Left renal pelvis (tissue), 4 donors: ENCODE measurements around the gene PATJ. TPM values are rescaled to one million over a fixed set of nuclear protein-coding genes. Genes with fewer than 3 reads are reported as not detected.
"Not testable (repeated sequence)": the region's sequence is repeated elsewhere in the genome, so short reads cannot be mapped to it uniquely, and the experiment has no call there.

ENCODE experiments used
- DNase-seq, 4 donors: peaks; one replicate each; pipeline ENCODE4 v3.0.0-alpha.2; 2013; ENCODE audit warnings: low read depth in 4 of 4, low spot score in 3 of 4
- polyA plus RNA-seq, 4 donors: library from polyadenylated mRNA; unstranded; fragments of 120-200 nt; gene quantifications; one replicate each; pipeline ENCODE4 v1.2.1, GENCODE V29; 2013; ENCODE audit not compliant: insufficient read length in 4 of 4

PATJ gene
- polyA plus RNA-seq, 4 donors, result 7.1 to 51.2 (median 45.7) TPM

DNA sequence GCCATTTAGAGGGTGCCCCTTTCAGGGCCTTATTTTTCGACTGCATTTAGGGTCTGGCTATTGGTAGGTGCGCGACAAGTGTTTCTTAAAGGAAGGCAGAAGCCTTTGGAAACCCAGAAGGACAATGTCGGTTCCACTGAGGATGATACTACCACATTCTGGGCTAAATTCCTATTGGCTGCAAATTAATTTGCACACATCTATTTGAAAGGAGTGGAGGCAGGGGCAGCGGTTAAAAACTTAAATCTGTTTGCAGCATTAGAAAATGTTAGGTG, 1.1 kb downstream of the PATJ start:
- no peak for DNase-seq

DNA sequence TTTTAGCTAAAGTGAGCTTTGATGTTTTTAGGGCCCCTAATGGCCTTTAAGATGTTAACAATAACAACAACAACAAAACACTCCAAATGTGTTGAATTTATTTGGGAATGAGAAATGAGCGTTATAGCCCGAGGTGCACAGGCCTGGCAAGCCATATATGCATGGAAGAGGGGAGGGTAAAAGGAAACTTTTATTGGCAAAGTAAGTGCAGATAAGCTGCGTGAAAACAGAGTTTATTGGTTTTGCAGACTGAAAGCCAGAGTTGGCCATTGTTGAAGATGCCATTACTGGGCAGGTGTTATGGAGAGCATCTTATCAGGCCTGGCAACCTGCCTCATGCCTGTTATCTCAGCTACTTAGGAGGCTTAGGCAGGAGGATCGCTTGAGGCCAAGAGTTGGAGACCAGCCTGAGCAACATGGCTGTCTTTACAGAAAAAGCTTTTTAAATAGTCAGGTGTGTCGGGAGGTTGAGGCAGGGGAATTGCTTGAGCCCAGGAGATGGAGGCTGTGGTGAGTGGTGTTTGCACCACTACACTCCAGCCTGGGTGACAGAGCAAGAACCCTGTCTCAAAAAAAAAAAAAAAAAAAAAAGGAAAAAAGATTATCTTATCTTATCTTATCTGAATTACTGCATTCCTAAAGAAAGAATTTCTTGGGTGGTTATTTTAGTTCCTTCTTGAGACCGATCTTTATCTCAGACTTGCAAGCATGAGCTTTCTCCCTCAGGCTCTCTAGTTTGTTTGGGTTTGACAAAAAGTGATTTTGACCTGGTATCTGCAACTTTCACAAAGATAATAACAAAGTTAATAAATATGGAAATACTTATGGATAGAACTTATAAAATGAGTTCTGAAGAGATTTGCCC, 1.7 kb downstream of the PATJ start:
- DNase-seq, result no peak

DNA sequence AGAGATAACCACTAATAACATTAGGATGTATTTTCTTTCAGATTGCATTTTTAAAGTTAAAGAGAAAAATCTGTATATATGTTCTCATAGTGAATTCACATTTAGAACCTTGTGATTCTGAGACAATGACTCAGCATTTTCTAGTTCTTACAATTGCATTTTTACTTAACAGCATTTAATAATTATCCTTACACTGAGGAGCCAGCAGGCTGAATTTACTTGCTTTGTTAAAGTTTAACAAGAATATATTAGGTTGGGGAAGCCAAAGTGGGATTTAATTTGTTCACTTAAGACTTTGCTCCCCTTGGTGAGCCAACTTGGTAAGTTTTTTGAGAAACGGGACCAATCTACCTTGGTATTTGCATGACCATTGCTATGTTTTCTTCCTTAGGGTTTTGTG, 4.5 kb downstream of the PATJ start:
- DNase-seq, result no peak

DNA sequence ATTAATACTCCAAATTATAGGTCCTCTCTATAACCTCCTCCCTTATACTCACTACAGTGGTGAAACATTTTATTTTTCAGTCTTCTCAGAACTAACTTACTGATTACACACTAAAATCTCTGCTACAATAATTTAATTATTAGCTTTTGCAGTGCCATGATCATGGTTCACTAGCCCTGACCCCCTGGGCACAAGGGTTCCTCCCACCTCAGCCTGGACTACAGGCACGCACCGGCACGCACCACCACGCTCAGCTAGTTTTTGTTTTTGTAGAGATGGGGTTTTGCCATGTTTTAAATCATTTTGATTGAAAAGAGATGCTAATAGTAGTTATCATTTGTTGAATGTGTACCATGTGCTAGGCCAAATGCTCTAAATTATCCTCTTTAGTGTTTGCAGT, 6.3 kb downstream of the PATJ start:
- DNase-seq, result no peak

DNA sequence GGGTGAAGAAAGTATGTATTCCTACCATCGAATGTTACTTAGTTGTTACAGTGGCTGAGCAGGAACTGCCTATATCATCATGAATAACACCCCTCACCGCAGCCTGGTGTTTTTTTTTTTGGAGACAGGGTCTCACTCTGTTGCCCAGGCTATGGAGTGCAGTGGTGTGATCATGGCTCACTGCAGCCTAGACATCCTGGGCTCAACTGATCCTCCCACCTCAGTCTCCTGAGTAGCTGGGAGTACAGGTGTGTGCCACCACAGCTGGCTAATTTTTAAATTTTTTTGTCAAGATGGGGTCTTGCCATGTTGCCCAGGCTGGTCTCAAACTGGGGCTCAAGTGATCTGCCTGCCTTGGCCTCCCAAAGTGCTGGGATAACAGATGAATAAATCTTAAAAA, 7.3 kb downstream of the PATJ start:
- no peak for DNase-seq

DNA sequence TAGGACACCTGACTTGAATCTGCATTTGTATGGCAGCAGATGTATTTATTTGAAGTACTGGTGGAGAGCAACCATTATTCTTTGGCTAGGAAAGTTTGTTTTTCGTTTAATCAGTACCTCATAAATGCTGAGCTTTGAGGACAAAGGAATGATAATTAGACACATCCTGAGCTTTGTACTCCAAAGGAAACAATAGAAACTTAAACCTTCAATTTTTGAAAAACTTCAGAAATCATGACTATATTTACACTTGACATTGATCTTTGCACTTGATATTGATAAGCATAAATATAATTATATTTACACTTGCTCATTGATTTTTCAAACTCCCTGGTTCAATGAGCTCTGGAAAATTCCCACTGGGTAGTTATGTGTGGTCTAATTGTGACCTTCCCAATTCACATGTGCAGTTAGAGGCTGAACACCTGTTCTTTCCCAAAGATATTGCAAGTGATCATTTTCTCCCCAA, 10.7 kb downstream of the PATJ start:
- DNase-seq, result no peak

DNA sequence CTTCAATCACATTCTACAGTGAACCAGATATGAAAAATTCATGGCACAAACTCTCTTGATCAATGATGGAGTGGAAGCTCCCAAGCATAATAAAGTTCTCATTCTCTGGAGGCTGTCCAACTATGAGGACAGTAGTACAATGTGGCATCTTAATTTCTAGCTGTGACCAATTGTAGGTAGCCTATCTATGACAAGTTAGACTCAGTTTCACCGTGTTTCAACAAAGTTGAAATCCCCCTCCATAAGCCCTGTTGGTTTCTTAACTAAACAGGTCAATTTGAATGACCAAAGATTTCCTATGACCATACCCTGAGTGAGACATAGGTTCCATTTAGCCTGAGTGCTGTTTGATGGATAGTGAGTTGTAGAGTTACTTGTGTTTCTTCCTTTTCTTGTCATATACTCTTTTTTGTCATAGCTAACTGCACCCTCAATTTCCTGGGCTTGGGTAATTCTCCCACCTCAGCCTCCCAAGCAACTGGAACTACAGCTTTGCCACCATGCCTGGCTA, 11.8 kb downstream of the PATJ start:
- no peak for DNase-seq

DNA sequence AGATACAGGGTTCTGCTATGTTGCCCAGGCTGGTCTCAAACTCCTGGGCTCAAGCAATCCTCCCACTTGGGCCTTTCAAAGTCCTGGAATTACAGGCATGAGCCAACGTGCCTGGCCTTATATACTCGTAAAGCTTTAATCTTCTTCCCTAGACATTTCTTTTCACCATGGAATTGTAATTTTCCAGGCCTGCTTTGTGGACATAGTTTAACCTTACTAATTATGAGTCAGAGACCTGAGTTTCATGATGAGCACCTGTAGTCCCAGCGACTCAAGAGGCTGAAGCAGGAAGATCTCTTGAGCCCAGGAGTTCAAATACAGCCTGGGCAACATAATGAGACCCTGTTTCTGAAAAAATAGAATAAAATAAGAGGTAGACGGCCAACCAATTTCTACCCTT, 12.3 kb downstream of the PATJ start:
- DNase-seq, result no peak

DNA sequence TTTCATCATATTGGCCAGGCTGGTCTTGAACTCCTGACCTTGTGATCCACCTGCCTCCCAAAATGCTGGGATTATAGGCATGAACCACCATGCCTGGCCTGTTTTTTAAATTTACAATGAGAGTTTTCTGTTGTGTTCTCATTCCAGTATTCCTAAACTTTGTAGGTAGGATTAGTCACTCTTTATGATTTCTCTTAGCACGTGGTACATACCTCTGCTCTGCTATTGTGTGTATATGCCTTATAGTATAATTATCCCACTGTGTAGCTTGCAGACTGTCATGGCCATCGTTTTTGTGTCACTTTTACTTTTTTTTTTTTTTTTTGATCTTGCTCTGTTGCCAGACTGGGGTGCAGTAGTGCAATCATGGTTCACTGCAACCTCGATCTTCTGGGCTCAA, 14.5 kb downstream of the PATJ start:
- no peak for DNase-seq

DNA sequence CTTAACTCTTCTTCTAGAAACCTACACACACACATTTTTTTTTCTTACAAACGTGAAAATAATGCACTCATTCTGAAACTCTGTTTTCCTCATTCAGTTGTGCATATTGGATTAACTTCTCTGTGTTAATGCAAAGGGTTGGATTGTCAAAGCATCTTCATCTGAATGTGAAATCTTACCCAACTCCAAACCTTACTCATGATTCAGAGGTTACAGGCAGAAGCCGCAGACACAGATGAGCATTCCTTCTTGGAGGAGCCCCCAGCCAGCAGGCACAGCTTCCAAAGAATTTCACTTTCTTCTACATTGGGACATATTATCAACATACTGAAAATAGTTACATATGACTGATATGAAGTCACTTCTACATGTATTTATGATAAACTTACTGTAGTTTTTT, 15.7 kb downstream of the PATJ start:
- DNase-seq, result no peak

DNA sequence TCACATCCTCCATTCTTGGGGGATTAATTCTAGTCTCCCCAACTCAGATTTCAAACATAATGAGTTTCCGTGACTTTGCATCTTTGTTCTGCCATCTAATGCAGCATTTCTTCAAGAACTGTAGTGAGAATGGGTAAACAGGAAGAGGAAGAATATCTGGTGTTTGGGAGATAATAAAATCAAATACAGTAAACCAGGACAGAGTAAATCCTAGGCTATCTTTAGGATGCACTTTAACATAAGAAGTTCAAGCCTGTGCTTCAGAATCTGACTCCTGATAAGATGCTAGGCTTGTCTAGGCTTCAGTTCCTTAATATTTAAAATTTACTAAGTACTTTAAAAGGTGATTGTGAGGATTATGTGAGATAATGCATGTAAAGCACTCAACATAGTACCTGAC, 27.9 kb downstream of the PATJ start:
- no peak for DNase-seq

DNA sequence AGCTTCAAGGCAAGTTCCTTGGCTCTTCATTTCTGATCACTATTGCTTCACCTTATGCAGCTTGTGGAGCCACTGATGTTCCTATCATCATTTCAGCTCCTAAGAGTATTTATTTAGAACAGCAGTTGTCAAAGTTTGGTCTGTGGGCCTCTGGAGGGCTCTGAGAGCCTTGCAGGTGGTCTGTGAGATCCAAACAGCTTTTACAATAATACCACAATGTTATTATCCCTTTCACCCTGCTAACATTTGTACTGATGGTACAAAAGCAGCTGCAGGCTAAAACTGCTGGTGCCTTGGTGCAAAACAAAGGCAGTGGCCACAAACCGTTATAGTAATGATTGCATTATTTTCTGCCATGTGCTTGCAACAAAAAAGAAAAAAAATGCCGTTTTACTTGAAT, 33.8 kb downstream of the PATJ start:
- DNase-seq, result no peak

DNA sequence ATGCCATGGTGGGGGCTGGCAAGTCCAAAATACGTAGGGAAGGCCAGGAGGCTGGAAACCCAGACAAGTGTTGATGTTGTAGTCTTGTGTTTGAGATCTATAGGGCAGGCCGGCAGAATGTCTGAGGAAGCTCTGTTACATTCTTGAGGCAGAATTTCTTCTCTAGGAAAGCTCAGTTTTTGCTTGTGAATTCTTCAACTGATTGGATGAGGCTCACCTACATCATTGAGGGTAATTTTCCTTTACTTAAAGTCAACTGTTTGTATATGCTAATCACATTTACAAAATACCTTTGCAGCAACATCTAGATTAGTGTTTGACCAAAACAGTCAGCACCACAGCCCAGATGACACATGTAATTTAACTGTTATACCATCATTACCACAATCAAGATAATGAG, 37.0 kb downstream of the PATJ start:
- DNase-seq, result no peak

DNA sequence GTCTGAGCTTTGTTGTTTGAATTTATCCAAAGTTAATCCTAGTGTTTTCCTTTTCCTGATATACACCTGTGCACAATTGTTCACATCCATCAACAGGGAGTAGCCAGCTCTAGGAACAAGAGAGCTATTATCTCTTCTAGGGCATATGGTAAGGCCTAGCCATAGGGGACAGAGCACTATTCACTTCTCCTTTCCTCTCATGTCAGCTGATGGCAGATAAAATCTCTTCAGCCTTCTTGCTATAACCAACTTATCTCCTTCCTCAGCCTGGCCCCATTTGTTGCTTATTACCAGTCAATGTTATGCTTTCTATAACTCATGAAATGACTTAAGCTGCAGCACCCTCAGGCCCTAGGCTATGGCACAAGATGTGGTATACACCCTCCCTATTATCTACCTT, 38.9 kb downstream of the PATJ start:
- DNase-seq, result no peak

DNA sequence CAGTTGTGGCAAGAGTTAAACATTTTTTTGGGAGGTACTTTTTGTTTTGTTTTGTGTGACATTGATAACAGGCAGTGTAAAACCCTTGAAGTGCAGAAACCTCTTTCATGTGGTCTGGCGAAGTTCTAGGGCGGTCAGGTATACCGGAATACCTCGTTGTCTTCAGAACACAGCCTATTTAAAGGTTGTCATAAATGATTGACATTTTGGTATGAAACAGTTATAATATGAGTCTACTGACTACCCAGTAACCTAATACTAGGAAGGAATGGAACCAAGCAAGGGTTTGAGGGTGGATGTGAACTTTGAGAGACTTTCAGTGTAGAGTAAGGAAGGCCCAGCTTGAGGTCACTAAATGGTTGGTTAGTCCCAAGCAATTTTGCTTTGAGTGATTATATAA, 40.5 kb downstream of the PATJ start:
- no peak for DNase-seq

DNA sequence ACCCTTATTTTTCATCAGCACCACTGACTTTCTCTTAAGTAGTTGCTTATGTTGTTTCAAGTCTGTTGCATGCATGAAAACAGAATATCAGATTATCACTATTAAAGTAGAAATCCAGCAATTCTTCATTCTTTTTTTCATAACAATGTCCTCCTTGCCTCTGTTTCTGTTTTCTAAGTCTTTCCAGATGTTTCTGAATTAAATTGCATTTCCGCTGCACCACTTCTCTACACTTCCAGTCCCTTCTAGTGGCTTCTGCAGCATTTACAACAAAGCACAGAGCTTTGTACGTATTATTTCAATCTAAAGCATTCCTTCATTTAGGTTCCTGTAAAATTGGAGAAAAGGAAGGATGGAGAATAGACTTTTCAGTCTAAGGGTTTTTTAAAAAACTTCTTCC, 42.4 kb downstream of the PATJ start:
- DNase-seq, result no peak

DNA sequence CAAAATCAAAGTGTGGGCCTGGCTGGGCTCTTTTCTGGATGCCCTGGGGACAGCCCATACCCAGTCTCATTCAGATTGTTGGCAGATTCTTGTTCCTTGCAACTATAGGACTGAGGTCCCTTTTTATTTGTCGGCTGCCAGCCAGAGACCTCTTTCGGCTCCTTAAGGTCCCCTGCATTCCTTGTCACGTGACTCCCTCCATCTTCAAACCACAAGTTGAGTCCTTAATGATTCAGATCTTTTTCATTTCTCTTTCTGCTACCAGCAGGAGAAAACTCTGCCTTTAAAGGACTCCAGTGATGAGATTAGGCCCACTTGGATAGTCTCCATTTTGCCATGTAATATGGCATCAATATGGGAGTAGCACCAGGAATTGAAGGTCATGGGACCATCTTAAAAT, 48.6 kb downstream of the PATJ start:
- no peak for DNase-seq

DNA sequence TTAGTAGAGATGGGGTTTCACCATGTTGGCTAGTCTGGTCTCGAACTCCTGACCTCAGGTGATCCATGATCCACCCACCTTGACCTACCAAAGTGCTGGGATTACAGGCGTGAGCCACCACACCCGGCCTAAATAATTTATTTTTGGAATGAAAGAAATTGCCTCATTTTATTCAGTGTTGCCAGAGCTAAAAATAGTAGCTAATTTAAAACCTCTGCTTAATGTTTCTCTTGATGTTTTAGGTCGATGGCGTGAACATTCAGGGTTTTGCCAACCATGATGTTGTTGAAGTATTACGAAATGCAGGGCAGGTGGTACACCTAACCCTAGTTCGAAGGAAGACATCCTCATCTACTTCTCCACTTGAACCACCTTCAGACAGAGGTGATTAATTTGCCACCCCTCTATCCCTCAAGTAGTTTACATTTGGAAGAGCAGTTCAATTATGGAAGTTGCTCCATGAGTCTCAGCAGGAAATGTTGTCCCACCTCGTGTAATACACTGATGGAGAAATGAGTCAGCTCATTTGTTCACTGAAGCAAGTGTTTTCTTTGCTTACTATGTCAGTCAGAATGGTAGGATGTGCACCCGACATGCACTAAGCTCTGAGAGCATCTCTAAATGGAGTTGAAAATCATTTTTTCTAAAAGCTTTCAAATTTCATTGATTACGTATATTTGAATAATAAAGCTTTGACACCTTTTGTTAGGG, 54.9 kb downstream of the PATJ start:
- no peak for DNase-seq

DNA sequence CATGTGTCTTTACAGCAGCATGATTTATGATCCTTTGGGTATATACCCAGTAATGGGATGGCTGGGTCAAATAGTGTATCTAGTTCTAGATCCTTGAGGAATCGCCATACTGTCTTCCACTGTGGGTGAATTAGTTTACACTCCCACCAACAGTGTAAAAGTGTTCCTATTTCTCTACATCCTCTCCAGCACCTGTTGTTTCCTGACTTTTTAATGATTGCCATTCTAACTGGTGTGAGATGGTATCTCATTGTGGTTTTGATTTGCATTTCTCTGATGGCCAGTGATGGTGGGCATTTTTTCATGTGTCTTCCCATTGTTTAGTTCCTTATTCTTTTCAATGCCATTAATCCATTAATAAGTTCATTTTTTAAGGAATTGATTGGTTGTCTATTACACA, 58.8 kb downstream of the PATJ start:
- not testable (repeated sequence) for DNase-seq

DNA sequence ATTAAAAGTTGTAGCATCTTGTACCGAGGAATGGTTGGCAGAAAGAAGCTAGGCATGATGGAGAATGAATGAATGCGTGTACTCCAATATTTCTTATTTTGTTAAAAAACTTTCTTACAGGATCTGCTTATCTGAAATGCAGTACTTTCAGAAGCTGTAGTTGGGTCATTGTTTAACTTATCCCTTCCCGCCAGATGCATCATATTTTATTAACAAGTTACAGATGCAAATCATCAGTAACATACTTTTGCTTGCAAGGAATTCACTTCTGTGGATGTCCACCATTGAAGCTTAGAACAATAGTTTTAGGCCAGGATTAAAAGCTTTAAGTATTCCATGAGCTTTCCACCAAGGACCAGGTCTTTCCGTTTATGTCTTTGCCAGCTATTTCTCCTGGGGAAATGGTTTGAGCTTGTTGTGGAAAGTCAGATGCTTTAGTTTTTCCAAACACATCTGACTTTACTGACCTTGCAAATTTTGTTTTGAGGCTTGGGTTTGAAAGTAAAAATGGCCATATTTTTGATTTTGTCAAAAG, 65.4 kb downstream of the PATJ start:
- DNase-seq, result no peak

DNA sequence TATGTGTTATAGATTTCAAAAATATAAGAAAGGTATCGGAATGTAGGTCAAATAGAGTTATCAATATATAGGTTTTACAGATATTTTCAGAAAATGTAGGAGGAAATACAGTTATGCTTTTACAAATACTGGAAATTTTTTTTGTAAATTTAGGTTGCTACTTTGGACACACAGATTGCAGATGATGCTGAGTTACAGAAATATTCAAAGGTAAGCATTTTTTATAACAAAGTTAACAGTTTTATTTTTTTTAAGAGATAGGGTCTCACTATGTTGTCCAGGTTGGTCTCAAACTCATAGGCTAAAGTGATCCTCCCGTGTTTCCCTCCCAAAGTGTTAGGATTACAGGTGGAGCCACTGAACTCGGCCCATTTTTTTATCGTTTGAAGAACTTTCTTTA, 66.0 kb downstream of the PATJ start:
- DNase-seq, result no peak

DNA sequence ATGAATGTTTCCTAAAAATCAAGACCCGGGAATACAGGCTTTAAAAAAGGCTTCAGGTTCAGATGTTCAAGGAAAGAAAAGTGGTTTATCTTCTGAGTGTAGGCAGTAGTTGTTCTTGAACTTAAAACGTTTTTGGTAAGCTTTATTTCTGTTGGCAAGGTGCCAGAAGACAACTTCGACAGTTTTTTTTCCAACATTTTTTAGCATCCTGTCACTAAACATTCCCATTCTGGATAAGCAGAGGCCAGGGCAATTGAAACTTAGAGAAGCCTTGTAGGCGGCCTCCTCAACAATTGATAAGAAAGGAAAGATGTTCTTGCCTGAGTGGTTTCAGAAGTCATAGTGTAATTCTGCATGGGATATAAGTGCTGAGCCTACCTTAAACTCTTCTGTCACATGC, 66.7 kb downstream of the PATJ start:
- no peak for DNase-seq
